Trophoblast cell (in vitro differentiated cells and primary cell): ENCODE data around the gene SRD5A1.

ENCODE experiments used
- DNase-seq, 2 donors: peaks; one replicate each; pipeline ENCODE4 v3.0.0-alpha.2; 2016
- H2AFZ ChIP-seq: 2 replicates; pipeline ENCODE4 v1.6.1; 2013; ENCODE audit warnings: low read length, moderate library complexity, mild to moderate bottlenecking; ENCODE audit not compliant: insufficient read depth, poor library complexity
- H2AK5ac ChIP-seq: 2 replicates; pipeline ENCODE4 v1.6.1; 2013; ENCODE audit warnings: mild to moderate bottlenecking, low read length
- H2BK120ac ChIP-seq: 2 replicates; pipeline ENCODE4 v1.6.1; 2013; ENCODE audit warnings: low read length, mild to moderate bottlenecking, moderate library complexity; ENCODE audit not compliant: insufficient read depth, poor library complexity
- H2BK12ac ChIP-seq: 2 replicates; pipeline ENCODE4 v1.6.1; 2013; ENCODE audit warnings: mild to moderate bottlenecking, low read length, moderate library complexity
- H2BK5ac ChIP-seq: 2 replicates; pipeline ENCODE4 v1.6.1; 2013; ENCODE audit warnings: low read length, low read depth, moderate library complexity, mild to moderate bottlenecking; ENCODE audit not compliant: poor library complexity
- H3K14ac ChIP-seq: 2 replicates; pipeline ENCODE4 v1.6.1; 2013; ENCODE audit warnings: mild to moderate bottlenecking, low read length
- H3K18ac ChIP-seq: 2 replicates; pipeline ENCODE4 v1.6.1; 2013; ENCODE audit warnings: mild to moderate bottlenecking, low read length
- H3K23ac ChIP-seq: 2 replicates; pipeline ENCODE4 v1.6.1; 2013; ENCODE audit warnings: low read length
- H3K27ac ChIP-seq: 2 replicates; pipeline ENCODE4 v1.5.1; 2013; ENCODE audit warnings: low read depth, mild to moderate bottlenecking, inconsistent platforms, low read length, moderate library complexity
- H3K27me3 ChIP-seq: 2 replicates; pipeline ENCODE4 v1.6.1; 2013; ENCODE audit warnings: inconsistent platforms, mild to moderate bottlenecking, low read length, moderate library complexity; ENCODE audit not compliant: insufficient read depth
- H3K36me3 ChIP-seq, 2 experiments: 1 replicate in 1 of 2; 2 replicates in 1 of 2; pipeline ENCODE4 v1.6.1; 2013; ENCODE audit warnings: low read length in 2 of 2, mild to moderate bottlenecking in 2 of 2, moderate library complexity in 1 of 2; ENCODE audit not compliant: insufficient read depth in 2 of 2, control insufficient read depth in 1 of 2
- H3K4ac ChIP-seq: 2 replicates; pipeline ENCODE4 v1.6.1; 2013; ENCODE audit warnings: low read depth, mild to moderate bottlenecking, low read length, moderate library complexity
- H3K4me1 ChIP-seq, 2 experiments: 1 replicate in 1 of 2; 2 replicates in 1 of 2; pipeline ENCODE4 v1.6.1; 2013; ENCODE audit warnings: low read length in 2 of 2, mild to moderate bottlenecking in 2 of 2, moderate library complexity in 1 of 2; ENCODE audit not compliant: insufficient read depth in 2 of 2, control insufficient read depth in 1 of 2
- H3K4me2 ChIP-seq: 2 replicates; pipeline ENCODE4 v1.6.1; 2013; ENCODE audit warnings: inconsistent platforms, mild to moderate bottlenecking, low read length, moderate library complexity
- H3K4me3 ChIP-seq: 2 replicates; pipeline ENCODE4 v1.5.1; 2013; ENCODE audit warnings: mild to moderate bottlenecking, low read depth, low read length, inconsistent platforms
- H3K79me1 ChIP-seq: one replicate; pipeline ENCODE4 v1.6.1; 2013; ENCODE audit warnings: low read length
- H3K79me2 ChIP-seq: 2 replicates; pipeline ENCODE4 v1.6.1; 2013; ENCODE audit warnings: low read length, mild to moderate bottlenecking; ENCODE audit not compliant: control insufficient read depth, insufficient read depth, poor library complexity
- H3K9ac ChIP-seq: 2 replicates; pipeline ENCODE4 v1.6.1; 2013; ENCODE audit warnings: mild to moderate bottlenecking, low read length
- H3K9me3 ChIP-seq: 2 replicates; pipeline ENCODE4 v1.6.1; 2013; ENCODE audit warnings: low read depth, mild to moderate bottlenecking, control low read depth, inconsistent platforms, low read length; ENCODE audit not compliant: insufficient read depth
- H4K12ac ChIP-seq: 2 replicates; pipeline ENCODE4 v1.6.1; 2013; ENCODE audit warnings: low read depth, mild to moderate bottlenecking, low read length, moderate library complexity
- H4K8ac ChIP-seq: 2 replicates; pipeline ENCODE4 v1.6.1; 2013; ENCODE audit warnings: low read depth, mild to moderate bottlenecking, low read length, moderate library complexity
- H4K91ac ChIP-seq: one replicate; pipeline ENCODE4 v1.6.1; 2013; ENCODE audit warnings: low read depth, mild to moderate bottlenecking, low read length, moderate library complexity
- WGBS: extraction: QIAGEN DNeasy Blood & Tissue Kit; methylation state at CpG from one replicate; pipeline ENCODE4 v1.1.7; 2013; ENCODE audit warnings: missing lambda C conversion rate; ENCODE audit not compliant: insufficient read length, insufficient coverage; ENCODE audit errors: extremely low coverage; 5-methylcytosine and 5-hydroxymethylcytosine counted together

Gene SRD5A1

GRCh38 chr5:6595405-6595804 is 37.8 kb upstream of the SRD5A1 start:
- Histone ChIP-seq H3K23ac (no peak overlapping the region), H3K4me3 (no peak overlapping the region), H3K14ac (no peak overlapping the region)

GRCh38 chr5:6596388-6596787 is 36.9 kb upstream of the SRD5A1 start:
- no peak overlapping the region for H3K4ac ChIP-seq
- H3K79me2 ChIP-seq = no peaks in the 10 kb centered on the region
- no peak overlapping the region for H4K8ac ChIP-seq
- H2BK12ac ChIP-seq = no peak overlapping the region
- H4K12ac ChIP-seq = no peak overlapping the region
- peaks cover 3% of the 10 kb centered on the region for H3K9me3 ChIP-seq
- no CpG with 5 or more reads among the region's 5 CpGs for WGBS
- no peak overlapping the region for H3K14ac ChIP-seq
- H3K27me3 ChIP-seq = no peaks in the 10 kb centered on the region
- H3K4me1 ChIP-seq = no peaks in the 10 kb centered on the region
- peaks cover 25 to 29% of the 10 kb centered on the region in 2 experiments for H3K36me3 ChIP-seq
- H3K9ac ChIP-seq = no peak overlapping the region
- no peak overlapping the region for H3K18ac ChIP-seq
- no peak overlapping the region for H2AFZ ChIP-seq
- no peak overlapping the region for H4K91ac ChIP-seq
- H3K79me1 ChIP-seq = no peaks in the 10 kb centered on the region
- H3K27ac ChIP-seq = no peak overlapping the region
- H2BK120ac ChIP-seq = no peak overlapping the region
- no peak overlapping the region for H3K4me3 ChIP-seq
- H3K23ac ChIP-seq = no peak overlapping the region
- no peak for DNase-seq
- H3K4me2 ChIP-seq = no peak overlapping the region
- no peak overlapping the region for H2AK5ac ChIP-seq
- H2BK5ac ChIP-seq = no peak overlapping the region

More at GRCh38 chr5:6595405-6595804, 37.8 kb upstream of the SRD5A1 start:
- H2BK12ac ChIP-seq = no peak overlapping the region
- H3K27ac ChIP-seq = no peak overlapping the region
- no peak overlapping the region for H3K18ac ChIP-seq
- no peak overlapping the region for H4K12ac ChIP-seq
- H4K8ac ChIP-seq = no peak overlapping the region
- peaks cover 3% of the 10 kb centered on the region for H3K9me3 ChIP-seq
- H2AK5ac ChIP-seq = no peak overlapping the region
- H3K4ac ChIP-seq = no peak overlapping the region
- H2BK120ac ChIP-seq = no peak overlapping the region
- no peaks in the 10 kb centered on the region for H3K79me2 ChIP-seq
- no peak overlapping the region for H3K9ac ChIP-seq
- no peak overlapping the region for H2BK5ac ChIP-seq
- no peaks in the 10 kb centered on the region for H3K79me1 ChIP-seq
- no peak for DNase-seq
- WGBS = no CpG with 5 or more reads among the region's 3 CpGs
- no peak overlapping the region for H2AFZ ChIP-seq
- H3K4me1 ChIP-seq = no peaks in the 10 kb centered on the region
- peaks cover 18 to 22% of the 10 kb centered on the region in 2 experiments for H3K36me3 ChIP-seq
- no peak overlapping the region for H3K4me2 ChIP-seq
- no peak overlapping the region for H4K91ac ChIP-seq
- no peaks in the 10 kb centered on the region for H3K27me3 ChIP-seq

- H3K4me1 ChIP-seq = no peaks in the 10 kb centered on the region
- no peak overlapping the region for H2BK12ac ChIP-seq
- WGBS = no CpG with 5 or more reads among the region's 6 CpGs
- no peaks in the 10 kb centered on the region for H3K27me3 ChIP-seq
- no peak overlapping the region for H2BK120ac ChIP-seq
- no peak overlapping the region for H3K18ac ChIP-seq
- no peak overlapping the region for H3K14ac ChIP-seq
- H3K4me3 ChIP-seq = no peak overlapping the region
- H3K4me2 ChIP-seq = no peak overlapping the region
- no peak overlapping the region for H2BK5ac ChIP-seq
- DNase-seq = no peak
- no peak overlapping the region for H4K12ac ChIP-seq
- H3K27ac ChIP-seq = no peak overlapping the region
- no peaks in the 10 kb centered on the region for H3K79me1 ChIP-seq
- H2AFZ ChIP-seq = no peak overlapping the region
- H3K23ac ChIP-seq = no peak overlapping the region
- no peak overlapping the region for H3K4ac ChIP-seq
- H2AK5ac ChIP-seq = no peak overlapping the region
- H3K79me2 ChIP-seq = no peaks in the 10 kb centered on the region
- H3K36me3 ChIP-seq = peaks cover 33 to 39% of the 10 kb centered on the region in 2 experiments
- H3K9ac ChIP-seq = no peak overlapping the region
- peaks cover 5% of the 10 kb centered on the region for H3K9me3 ChIP-seq
- H4K91ac ChIP-seq = no peak overlapping the region
- H4K8ac ChIP-seq = no peak overlapping the region
Observed at GRCh38 chr5:6597557-6597956, 35.7 kb upstream of the SRD5A1 start.

GRCh38 chr5:6598351-6598900 is 34.8 kb upstream of the SRD5A1 start:
- H3K18ac ChIP-seq = no peak overlapping the region
- no peak overlapping the region for H3K4me3 ChIP-seq

More at GRCh38 chr5:6598351-6598900, 34.8 kb upstream of the SRD5A1 start:
- Histone ChIP-seq H3K36me3 (peaks cover 33 to 42% of the 10 kb centered on the region in 2 experiments), H4K8ac (no peak overlapping the region), H4K12ac (no peak overlapping the region), H2AFZ (no peak overlapping the region), H4K91ac (no peak overlapping the region), H3K4me1 (no peaks in the 10 kb centered on the region), H2AK5ac (no peak overlapping the region), H3K23ac (no peak overlapping the region), H2BK120ac (no peak overlapping the region), H3K14ac (no peak overlapping the region), H3K27me3 (no peaks in the 10 kb centered on the region), H3K27ac (no peak overlapping the region), H3K4me2 (no peak overlapping the region), H3K79me1 (no peaks in the 10 kb centered on the region), H3K9ac (no peak overlapping the region), H2BK12ac (no peak overlapping the region), H3K4ac (no peak overlapping the region), H3K79me2 (no peaks in the 10 kb centered on the region), H3K9me3 (peaks cover 4% of the 10 kb centered on the region), H2BK5ac (no peak overlapping the region)
- no peak for DNase-seq
- no CpG with 5 or more reads among the region's 14 CpGs for WGBS
